Hepatocyte (in vitro differentiated cells): ENCODE measurements around the gene HSPB9. TPM values are rescaled to one million over a fixed set of nuclear protein-coding genes. Genes with fewer than 3 reads are reported as not detected.

Source experiments
- DNase-seq: peaks from one replicate; pipeline ENCODE4 v3.0.0-alpha.2; 2016; ENCODE audit warnings: low spot score
- H2AFZ ChIP-seq: fragments of 200-600 bp; sonication (generic); 2 replicates; pipeline ENCODE4 v1.6.0; 2016; ENCODE audit warnings: antibody characterized with exemption, mild to moderate bottlenecking
- H3K27ac ChIP-seq: fragments of 200-600 bp; sonication (generic); 2 replicates; pipeline ENCODE4 v1.5.1; 2016; ENCODE audit warnings: mild to moderate bottlenecking
- H3K27me3 ChIP-seq: fragments of 200-600 bp; sonication (generic); 2 replicates; pipeline ENCODE4 v1.6.1; 2016
- H3K36me3 ChIP-seq: fragments of 200-600 bp; sonication (generic); replicated peaks from 2 replicates; pipeline ENCODE4 v1.5.1; 2016; ENCODE audit warnings: low read depth; ENCODE audit not compliant: insufficient read depth
- H3K4me1 ChIP-seq: fragments of 200-600 bp; sonication (generic); 2 replicates; pipeline ENCODE4 v1.5.1; 2016; ENCODE audit warnings: mild to moderate bottlenecking, moderate library complexity; ENCODE audit not compliant: insufficient read depth
- H3K4me2 ChIP-seq: fragments of 200-600 bp; sonication (generic); 2 replicates; pipeline ENCODE4 v1.6.0; 2016
- H3K4me3 ChIP-seq: fragments of 200-600 bp; sonication (generic); 2 replicates; pipeline ENCODE4 v1.5.1; 2016; ENCODE audit warnings: mild to moderate bottlenecking
- H3K79me2 ChIP-seq: fragments of 200-600 bp; sonication (generic); 2 replicates; pipeline ENCODE4 v1.6.0; 2017; ENCODE audit warnings: mild to moderate bottlenecking
- H3K9me2 ChIP-seq: fragments of 200-600 bp; sonication (generic); replicated peaks from 2 replicates; pipeline ENCODE4 v1.6.0; 2017; ENCODE audit warnings: mild to moderate bottlenecking; ENCODE audit not compliant: insufficient read depth
- H3K9me3 ChIP-seq: fragments of 200-600 bp; sonication (generic); 2 replicates; pipeline ENCODE4 v1.5.1; 2016; ENCODE audit warnings: low read depth, mild to moderate bottlenecking
- H4K20me1 ChIP-seq: fragments of 200-600 bp; sonication (generic); 2 replicates; pipeline ENCODE4 v1.6.0; 2016; ENCODE audit warnings: mild to moderate bottlenecking; ENCODE audit not compliant: insufficient read depth, poor library complexity, severe bottlenecking
- EZH2 ChIP-seq: fragments of 200-600 bp; sonication (generic); IDR thresholded peaks from 2 replicates; pipeline ENCODE4 v1.6.1; 2016; ENCODE audit warnings: antibody characterized with exemption, mild to moderate bottlenecking, borderline replicate concordance
- EZH2phosphoT487 ChIP-seq: fragments of 200-600 bp; sonication (generic); IDR thresholded peaks from one replicate; pipeline ENCODE4 v1.6.1; 2018; ENCODE audit warnings: antibody characterized with exemption, mild to moderate bottlenecking, low read depth, moderate library complexity; ENCODE audit not compliant: unreplicated experiment, severe bottlenecking
- WGBS: methylation state at CpG from one replicate; pipeline ENCODE4 v1.1.6; 2016; ENCODE audit warnings: low lambda C conversion rate; ENCODE audit errors: missing lambda C conversion rate; 5-methylcytosine and 5-hydroxymethylcytosine counted together
- polyA plus RNA-seq: library from polyadenylated mRNA; unstranded; fragments of >200 nt; fragmentation: Nextera tagmentation; extraction: Ambion mirVana; gene quantifications from 2 replicates; pipeline ENCODE4 v1.2.1, GENCODE V29; 2016
- total RNA-seq: library from RNA; depleted of rRNA; stranded (reverse); fragments of >200 nt; gene quantifications from 2 replicates; pipeline ENCODE4 v1.2.3, GENCODE V29; 2014
- TF ChIP-seq, protein P1 (sequence below): fragments of 200-600 bp; sonication (generic); IDR thresholded peaks from 2 replicates; pipeline ENCODE4 v1.5.1; 2016; ENCODE audit warnings: antibody characterized with exemption, mild to moderate bottlenecking; ENCODE audit not compliant: poor library complexity

The HSPB9 gene
- total and polyA plus RNA-seq, 2 experiments from 2014 or later, result 0.34 TPM; not detected in 1

DNA sequence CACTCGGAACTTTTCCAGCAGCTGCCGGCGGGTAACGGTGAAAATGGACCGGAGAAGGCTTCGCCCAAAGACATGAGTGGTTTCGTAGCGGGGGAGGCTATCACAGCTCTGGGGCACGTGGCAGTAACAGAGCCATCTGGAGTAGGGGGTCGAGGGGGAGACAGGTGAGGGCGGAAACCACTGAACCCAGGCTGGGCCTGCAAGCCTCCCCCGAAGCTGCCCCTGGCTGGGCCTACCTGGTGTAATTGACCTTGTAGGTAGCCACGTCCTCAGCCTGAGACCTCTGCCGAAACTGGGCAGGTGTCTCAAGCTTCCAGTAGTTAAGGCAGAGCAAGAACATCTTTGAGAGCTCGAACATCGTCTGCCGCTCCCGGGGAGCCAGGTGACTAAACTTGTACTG is 3.3 kb upstream of the HSPB9 start:
- Histone ChIP-seq H3K79me2 (no peaks in the 10 kb centered on the region), H3K9me2 (no peaks in the 10 kb centered on the region), H2AFZ (no peak overlapping the region), H4K20me1 (no peaks in the 10 kb centered on the region), H3K4me1 (peaks cover 7% of the 10 kb centered on the region), H3K27ac (no peak overlapping the region), H3K9me3 (no peaks in the 10 kb centered on the region), H3K4me2 (no peak overlapping the region), H3K36me3 (no peaks in the 10 kb centered on the region), H3K27me3 (no peaks in the 10 kb centered on the region), H3K4me3 (no peak overlapping the region)
- TF ChIP-seq, protein P1, sequence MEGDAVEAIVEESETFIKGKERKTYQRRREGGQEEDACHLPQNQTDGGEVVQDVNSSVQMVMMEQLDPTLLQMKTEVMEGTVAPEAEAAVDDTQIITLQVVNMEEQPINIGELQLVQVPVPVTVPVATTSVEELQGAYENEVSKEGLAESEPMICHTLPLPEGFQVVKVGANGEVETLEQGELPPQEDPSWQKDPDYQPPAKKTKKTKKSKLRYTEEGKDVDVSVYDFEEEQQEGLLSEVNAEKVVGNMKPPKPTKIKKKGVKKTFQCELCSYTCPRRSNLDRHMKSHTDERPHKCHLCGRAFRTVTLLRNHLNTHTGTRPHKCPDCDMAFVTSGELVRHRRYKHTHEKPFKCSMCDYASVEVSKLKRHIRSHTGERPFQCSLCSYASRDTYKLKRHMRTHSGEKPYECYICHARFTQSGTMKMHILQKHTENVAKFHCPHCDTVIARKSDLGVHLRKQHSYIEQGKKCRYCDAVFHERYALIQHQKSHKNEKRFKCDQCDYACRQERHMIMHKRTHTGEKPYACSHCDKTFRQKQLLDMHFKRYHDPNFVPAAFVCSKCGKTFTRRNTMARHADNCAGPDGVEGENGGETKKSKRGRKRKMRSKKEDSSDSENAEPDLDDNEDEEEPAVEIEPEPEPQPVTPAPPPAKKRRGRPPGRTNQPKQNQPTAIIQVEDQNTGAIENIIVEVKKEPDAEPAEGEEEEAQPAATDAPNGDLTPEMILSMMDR, result no peak
- TF ChIP-seq EZH2phosphoT487 (no peak), EZH2 (no peak)
- 90% methylated on average over 18 of the region's 18 CpGs for WGBS
- DNase-seq, result no peak

DNA sequence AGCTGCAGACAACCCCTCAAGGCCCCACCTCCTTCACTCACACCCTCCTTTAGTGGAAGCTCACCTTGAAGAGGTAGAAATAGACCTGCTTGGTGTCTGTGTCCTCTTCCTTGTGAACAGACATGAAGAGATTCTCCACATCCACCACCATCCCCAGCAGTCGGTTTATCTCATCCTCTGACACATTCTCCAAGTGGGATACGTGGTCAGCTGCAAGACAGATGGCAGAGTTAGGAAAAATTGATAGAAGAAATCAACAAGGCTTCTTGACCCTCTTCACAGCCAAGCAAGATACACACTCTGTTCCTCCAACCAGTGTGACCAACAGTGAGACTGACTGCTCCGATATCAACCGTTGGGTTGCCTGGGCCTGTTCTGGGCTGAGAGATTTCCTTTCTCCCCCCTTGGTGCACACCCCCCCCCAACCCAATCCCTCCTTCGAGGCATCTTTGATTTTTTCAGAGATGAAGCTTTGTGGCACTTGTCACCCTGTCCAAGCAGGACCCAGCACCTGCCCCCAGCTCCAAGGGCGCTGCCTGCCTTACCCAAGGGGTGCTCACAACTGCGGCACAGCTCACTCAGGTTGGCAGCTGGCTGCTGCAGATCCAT is 2.3 kb upstream of the HSPB9 start:
- Histone ChIP-seq H3K4me1 (peaks cover 7% of the 10 kb centered on the region), H3K9me3 (no peaks in the 10 kb centered on the region), H3K36me3 (no peaks in the 10 kb centered on the region), H3K4me2 (peak overlapping the region; percentile 93), H3K9me2 (no peaks in the 10 kb centered on the region), H3K27me3 (no peaks in the 10 kb centered on the region), H3K27ac (no peak overlapping the region), H3K4me3 (no peak overlapping the region), H4K20me1 (no peaks in the 10 kb centered on the region), H2AFZ (no peak overlapping the region), H3K79me2 (no peaks in the 10 kb centered on the region)
- no peak for TF ChIP-seq EZH2phosphoT487
- TF ChIP-seq EZH2, result no peak
- TF ChIP-seq, protein P1, result no peak
- WGBS, result 77% methylated on average over 7 of the region's 7 CpGs
- no peak for DNase-seq

DNA sequence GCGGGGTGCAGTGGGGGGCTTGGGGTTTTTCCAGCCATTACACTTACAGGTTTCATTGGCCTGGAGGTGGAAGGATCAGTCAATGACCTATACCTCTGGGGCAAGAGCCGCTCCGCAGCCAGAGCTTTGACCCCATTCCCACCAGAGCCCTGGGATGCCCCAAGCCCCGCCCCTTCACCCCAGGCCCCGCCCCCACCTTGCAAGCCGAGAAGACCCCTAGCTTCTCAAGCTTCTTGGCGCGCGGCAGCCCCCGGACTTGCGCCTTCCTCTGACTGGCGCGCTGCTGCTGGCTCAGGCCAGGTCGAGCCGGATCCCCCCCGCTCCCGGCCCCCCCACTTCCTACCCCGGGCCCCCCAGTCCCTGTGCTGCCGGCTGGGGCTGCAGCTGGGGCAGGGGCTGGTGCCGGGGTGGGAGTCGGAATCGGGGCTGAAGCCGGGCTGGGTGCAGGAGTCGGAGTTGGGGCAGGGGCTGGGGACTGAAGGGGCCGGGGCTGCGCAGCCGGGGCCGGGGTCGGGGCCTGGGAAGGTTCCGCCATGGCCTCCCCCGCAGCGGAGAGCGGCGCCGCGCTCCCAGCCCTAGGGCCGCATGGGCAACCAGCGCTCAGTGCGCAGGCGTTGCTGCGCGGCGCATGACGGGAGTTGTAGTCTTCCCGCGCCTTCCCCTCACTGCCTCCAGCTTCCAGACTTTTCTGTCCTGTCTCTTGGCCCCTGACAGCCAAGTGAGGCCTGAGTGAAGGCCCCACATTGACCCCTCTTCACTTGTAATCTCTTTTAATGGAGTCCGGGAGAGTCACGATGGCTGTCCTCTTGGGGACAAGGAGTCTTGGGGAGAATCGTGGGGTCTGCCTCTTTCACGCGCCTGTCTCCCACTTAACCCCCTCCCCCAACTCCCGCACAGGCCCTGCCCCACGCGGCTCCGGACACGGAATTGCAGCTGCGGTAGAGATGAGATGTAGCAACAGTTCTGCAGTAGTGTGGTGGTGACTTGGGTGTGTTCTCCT is 1.5 kb upstream of the HSPB9 start, which contains the start of gene KAT2A:
Gene KAT2A (minus strand): TSS at position 598 of the 1,000 bp plus-strand sequence. CDS start 63 bp downstream, at position 535.
- Histone ChIP-seq H3K79me2 (no peaks in the 10 kb centered on the region), H4K20me1 (no peaks in the 10 kb centered on the region), H3K4me3 (peak within 1 kb of the TSS; percentile 97), H3K36me3 (no peaks in the 10 kb centered on the region), H3K4me2 (peak within 1 kb of the TSS; percentile 93), H3K27me3 (no peaks in the 10 kb centered on the region), H3K9me2 (no peaks in the 10 kb centered on the region), H3K4me1 (peaks cover 7% of the 10 kb centered on the region), H2AFZ (peak within 1 kb of the TSS; percentile 97), H3K27ac (peak within 1 kb of the TSS; percentile 31), H3K9me3 (no peaks in the 10 kb centered on the region)
- peak; percentile 92 for DNase-seq
- 16% methylated on average over 39 of the region's 57 CpGs for WGBS
- TF ChIP-seq, protein P1, result no peak
- no peak for TF ChIP-seq EZH2phosphoT487
- no peak for TF ChIP-seq EZH2
